Prostate gland (tissue), 2 donors: Measurements from ENCODE around the gene TEX2. TPM values are rescaled to one million over a fixed set of nuclear protein-coding genes. Genes with fewer than 3 reads are reported as not detected.

Source experiments
- DNase-seq: peaks from one replicate; pipeline ENCODE4 v3.0.0-alpha.2; 2019; ENCODE audit warnings: low spot score
- H3K27ac ChIP-seq, 2 donors: fragments of 200-600 bp; sonication (generic); 2 replicates each; pipeline ENCODE4 v1.5.1; 2017 to 2019
- H3K27me3 ChIP-seq: fragments of 200-600 bp; sonication (generic); replicated peaks from 2 replicates; pipeline ENCODE4 v1.5.1; 2019; ENCODE audit not compliant: insufficient read depth
- H3K36me3 ChIP-seq, 2 donors: fragments of 200-600 bp; sonication (generic); 1 replicate in 1 of 2; 2 replicates in 1 of 2; pipeline versions ENCODE4 v1.5.1 to v1.8.1; 2017 to 2019
- H3K4me1 ChIP-seq: fragments of 200-600 bp; sonication (generic); replicated peaks from 2 replicates; pipeline ENCODE4 v1.5.1; 2019
- H3K4me3 ChIP-seq, 2 donors: fragments of 200-600 bp; sonication (generic); 2 replicates each; pipeline ENCODE4 v1.5.1; 2017 to 2019
- H3K9me3 ChIP-seq: fragments of 200-600 bp; sonication (generic); 2 replicates; pipeline ENCODE4 v1.5.1; 2017
- CTCF ChIP-seq, 4 experiments: fragments of 200-600 bp in 2 of 4; fragments of 450-650 bp in 2 of 4; sonication (generic) in 2 of 4; IDR thresholded peaks; 1 replicate in 3 of 4; 2 replicates in 1 of 4; pipeline ENCODE4 v1.5.1; 2016 to 2019; ENCODE audit warnings: antibody characterized with exemption in 4 of 4, mild to moderate bottlenecking in 2 of 4, moderate library complexity in 2 of 4
- POLR2A ChIP-seq: fragments of 450-650 bp; IDR thresholded peaks from one replicate; pipeline ENCODE4 v1.6.1; 2016; ENCODE audit warnings: antibody characterized with exemption, mild to moderate bottlenecking
- POLR2AphosphoS5 ChIP-seq: sonication (generic); formaldehyde crosslinking; IDR thresholded peaks from one replicate; pipeline ENCODE4 v1.6.1; 2017; ENCODE audit warnings: antibody characterized with exemption
- WGBS: methylation state at CpG from one replicate; pipeline ENCODE4 v1.1.5; 2018; 5-methylcytosine and 5-hydroxymethylcytosine counted together
- intact Hi-C: fragments of 100-400 bp; cut with DNase I; formaldehyde crosslinking; loops from one replicate; pipeline ENCODE4 v1.14.2; 2022
- small RNA-seq, 2 donors: library from RNA; depleted of rRNA; stranded (forward); fragments of <200 nt; gene quantifications; one replicate each; pipeline ENCODE3, GENCODE V24; 2016
- total RNA-seq, 2 donors: library from RNA; depleted of rRNA; stranded (reverse); fragments of >200 nt; gene quantifications; one replicate each; pipeline ENCODE4 v1.1.0, GENCODE V29; 2016

TEX2 gene
- total RNA-seq, 2 donors from 2014 or later: 31.3 to 43.8 TPM

DNA sequence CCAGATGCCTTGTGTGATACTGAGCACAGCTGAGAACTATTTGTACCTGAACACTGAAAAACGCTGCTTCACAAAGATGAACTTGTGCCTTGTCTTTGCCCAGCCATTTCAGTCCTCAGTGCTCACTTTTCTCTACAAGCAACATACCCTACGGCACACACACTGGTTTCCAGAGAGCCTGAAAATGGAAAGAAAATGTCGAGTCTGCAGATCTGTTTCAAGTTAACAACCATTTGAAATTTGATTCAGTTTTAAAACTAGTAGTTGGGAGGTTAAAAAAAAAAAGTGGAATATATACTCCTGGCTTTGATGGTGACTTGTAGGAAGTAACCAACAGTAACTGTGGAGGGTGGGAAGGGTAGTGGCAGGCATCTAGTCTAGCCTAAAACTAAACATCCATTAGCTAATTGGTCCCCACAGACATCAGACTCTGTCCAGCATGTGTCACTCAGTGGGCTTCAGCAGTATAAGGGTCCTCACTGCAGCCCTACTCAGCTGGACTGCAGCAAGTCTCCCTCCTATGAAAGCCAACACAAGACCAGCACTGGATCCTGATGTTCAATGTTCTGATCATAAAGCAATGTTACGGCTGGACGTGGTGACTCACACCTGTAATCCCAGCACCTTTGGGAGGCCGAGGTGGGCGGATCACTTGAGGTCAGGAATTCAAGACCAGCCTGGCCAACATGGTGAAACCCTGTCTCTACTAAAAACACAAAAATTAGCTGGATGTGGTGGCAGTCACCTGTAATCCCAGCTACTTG is 160.3 kb downstream of the TEX2 start:
- H3K27me3 ChIP-seq: no peaks in the 10 kb centered on the region
- TF ChIP-seq POLR2A (no peak), CTCF (IDR thresholded peaks at IDR 0.05) (no peak), POLR2AphosphoS5 (no peak)
- no peak overlapping the region for H3K4me3 ChIP-seq
- peaks cover 11% of the 10 kb centered on the region for H3K4me1 ChIP-seq
- H3K36me3 ChIP-seq: no peaks in the 10 kb centered on the region
- WGBS: 92% methylated on average over 7 of the region's 7 CpGs
- DNase-seq: no peak
- H3K9me3 ChIP-seq: no peaks in the 10 kb centered on the region
- H3K27ac ChIP-seq: no peak overlapping the region
- intact Hi-C loops: no loop called here

DNA sequence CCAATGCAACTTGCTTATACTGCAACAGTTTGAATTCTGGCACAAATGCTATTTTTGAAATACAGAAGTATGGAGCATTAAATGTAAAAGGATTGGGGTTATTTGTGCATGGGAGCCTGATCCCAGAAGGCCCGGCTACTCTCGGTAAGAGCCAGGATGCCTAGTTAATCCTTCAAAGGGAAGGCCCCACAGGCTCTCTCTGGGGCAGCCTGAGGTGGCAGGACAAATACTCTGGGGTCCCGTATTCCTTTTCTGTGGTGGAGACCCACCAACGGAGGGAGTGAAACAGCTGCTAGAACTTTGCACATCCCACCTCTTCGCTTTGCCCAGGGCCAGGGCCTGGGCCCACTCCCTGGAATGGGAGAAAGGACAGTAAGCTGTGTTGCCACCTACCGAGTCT is 163.5 kb downstream of the TEX2 start:
- Histone ChIP-seq H3K9me3 (no peaks in the 10 kb centered on the region), H3K36me3 (no peaks in the 10 kb centered on the region), H3K4me3 (no peak overlapping the region), H3K4me1 (no peaks in the 10 kb centered on the region), H3K27ac (no peak overlapping the region), H3K27me3 (no peaks in the 10 kb centered on the region)
- DNase-seq: no peak
- TF ChIP-seq POLR2AphosphoS5: no peak
- no peak for TF ChIP-seq POLR2A
- no peak for TF ChIP-seq CTCF (IDR thresholded peaks at IDR 0.05)
- intact Hi-C loops: no loop called here
- WGBS: 92% methylated on average over 6 of the region's 6 CpGs

Small RNA genes lying within 50 kb of the gene (small RNA-seq; reads per million reads assigned to genes)
- gene SNORD104: 187,789 to 240,298 reads per million in 2 donors

Other genes with a start within 250 kb of the TEX2 start
- 10 to 100 TPM in 1 of 2 donors, 1 to 10 TPM in 1; 7.3 to 12.6 TPM for gene ICAM2, start 242.6 kb downstream of the TEX2 start, total RNA-seq
- gene ERN1, start 133.1 kb downstream of the TEX2 start, total RNA-seq: 10 to 100 TPM; 14.4 to 21.4 TPM
- gene PECAM1, start 127.6 kb upstream of the TEX2 start, total RNA-seq: 10 to 100 TPM; 22.0 to 57.9 TPM
- 1 to 10 TPM in 1 of 2 donors, under 1 TPM in 1; 0.77 to 4.3 TPM for gene MILR1, start 185.9 kb upstream of the TEX2 start, total RNA-seq
- 1 to 10 TPM; 5.3 to 9.7 TPM for gene POLG2, start 233.8 kb upstream of the TEX2 start, total RNA-seq
- gene DDX5, start 243.0 kb upstream of the TEX2 start, total RNA-seq: 1,000 to 10,000 TPM; 1,009 to 1,102 TPM
- gene CEP95, start 243.7 kb upstream of the TEX2 start, total RNA-seq: 10 to 100 TPM; 26.8 to 50.6 TPM